Measurements from ENCODE around the gene LRMDA.

LRMDA gene

GRCh38 chr10:75866731-75867130 is 435.3 kb downstream of the LRMDA start:
- no peak for DNase-seq (ENCODE audit: low read depth in 2 of 2)

GRCh38 chr10:75868574-75868973 is 437.1 kb downstream of the LRMDA start:
- DNase-seq (ENCODE audit: low read depth in 2 of 2) = no peak

GRCh38 chr10:75870039-75870645 is 438.7 kb downstream of the LRMDA start:
- DNase-seq (ENCODE audit: low read depth in 2 of 2) = no peak

- no peak for DNase-seq (ENCODE audit: low read depth in 2 of 2)
Measured at GRCh38 chr10:75875740-75876139, 444.3 kb downstream of the LRMDA start.

GRCh38 chr10:75876710-75877109 is 445.3 kb downstream of the LRMDA start:
- no peak for DNase-seq (ENCODE audit: low read depth in 2 of 2)

- no peak for DNase-seq (ENCODE audit: low read depth in 2 of 2)
Measured at GRCh38 chr10:75877877-75878276, 446.5 kb downstream of the LRMDA start.

GRCh38 chr10:75878586-75878985 is 447.2 kb downstream of the LRMDA start:
- no peak for DNase-seq (ENCODE audit: low read depth in 2 of 2)

- no peak for DNase-seq (ENCODE audit: low read depth in 2 of 2)
Measured at GRCh38 chr10:75880031-75880775, 448.8 kb downstream of the LRMDA start.

- DNase-seq (ENCODE audit: low read depth in 2 of 2) = no peak
Measured at GRCh38 chr10:75883081-75884072, 452.0 kb downstream of the LRMDA start.

- no peak for DNase-seq (ENCODE audit: low read depth in 2 of 2)
Measured at GRCh38 chr10:75884808-75885207, 453.4 kb downstream of the LRMDA start.

- DNase-seq (ENCODE audit: low read depth in 2 of 2) = no peak
Measured at GRCh38 chr10:75887369-75887768, 455.9 kb downstream of the LRMDA start.

- DNase-seq (ENCODE audit: low read depth in 2 of 2) = no peak
Measured at GRCh38 chr10:75887992-75888680, 456.7 kb downstream of the LRMDA start.

- no peak for DNase-seq (ENCODE audit: low read depth in 2 of 2)
Measured at GRCh38 chr10:75889051-75889450, 457.6 kb downstream of the LRMDA start.

GRCh38 chr10:75894761-75895160 is 463.3 kb downstream of the LRMDA start:
- DNase-seq (ENCODE audit: low read depth in 2 of 2) = no peak

- DNase-seq (ENCODE audit: low read depth in 2 of 2) = no peak
Measured at GRCh38 chr10:75895259-75895658, 463.8 kb downstream of the LRMDA start.

- DNase-seq (ENCODE audit: low read depth in 2 of 2) = no peak
Measured at GRCh38 chr10:75899816-75900390, 468.5 kb downstream of the LRMDA start.

- no peak for DNase-seq (ENCODE audit: low read depth in 2 of 2)
Measured at GRCh38 chr10:75902816-75903215, 471.4 kb downstream of the LRMDA start.

- DNase-seq (ENCODE audit: low read depth in 2 of 2) = no peak
Measured at GRCh38 chr10:75904499-75905283, 473.3 kb downstream of the LRMDA start.

GRCh38 chr10:75905490-75905889 is 474.1 kb downstream of the LRMDA start:
- DNase-seq (ENCODE audit: low read depth in 2 of 2) = no peak

- no peak for DNase-seq (ENCODE audit: low read depth in 2 of 2)
Measured at GRCh38 chr10:75910032-75910431, 478.6 kb downstream of the LRMDA start.

- DNase-seq (ENCODE audit: low read depth in 2 of 2) = no peak
Measured at GRCh38 chr10:75911426-75911825, 480.0 kb downstream of the LRMDA start.
